OCI-LY1 (cell line): ENCODE measurements around the gene ASMTL.
"Not testable (repeated sequence)": the region's sequence is repeated elsewhere in the genome, so short reads cannot be mapped to it uniquely, and the experiment has no call there.

Experiments used
- H2AFZ ChIP-seq: fragments of 200-600 bp; sonication (generic), shearing (Covaris generic); 2 replicates; pipeline ENCODE4 v1.6.0; 2014; ENCODE audit warnings: antibody characterized with exemption, mild to moderate bottlenecking, low read length
- H3F3A ChIP-seq: fragments of 200-600 bp; sonication (generic), shearing (Covaris generic); 2 replicates; pipeline ENCODE4 v1.6.0; 2014; ENCODE audit warnings: mild to moderate bottlenecking, antibody characterized with exemption, low read length, moderate library complexity; ENCODE audit not compliant: insufficient read depth
- H3K27ac ChIP-seq: fragments of 200-600 bp; sonication (generic); 2 replicates; pipeline ENCODE4 v1.5.1; 2014; ENCODE audit warnings: low read length, mixed run types, mild to moderate bottlenecking, low read depth; ENCODE audit not compliant: poor library complexity, severe bottlenecking
- H3K27me3 ChIP-seq: fragments of 200-600 bp; sonication (generic); 2 replicates; pipeline ENCODE4 v1.6.0; 2014; ENCODE audit warnings: antibody characterized with exemption, mild to moderate bottlenecking, low read length, moderate library complexity; ENCODE audit not compliant: insufficient read depth
- H3K36me3 ChIP-seq: fragments of 200-600 bp; sonication (generic); 2 replicates; pipeline ENCODE4 v1.6.1; 2014; ENCODE audit warnings: mild to moderate bottlenecking, antibody characterized with exemption, low read length, moderate library complexity, mixed read lengths; ENCODE audit not compliant: insufficient read depth
- H3K4me1 ChIP-seq: fragments of 200-600 bp; sonication (generic); 2 replicates; pipeline ENCODE4 v1.5.1; 2014; ENCODE audit warnings: mild to moderate bottlenecking, low read length, moderate library complexity; ENCODE audit not compliant: insufficient read depth, severe bottlenecking
- H3K4me2 ChIP-seq: fragments of 200-600 bp; sonication (generic), shearing (Covaris generic); 2 replicates; pipeline ENCODE4 v1.6.1; 2014; ENCODE audit warnings: low read length
- H3K4me3 ChIP-seq: fragments of 200-600 bp; sonication (generic); 2 replicates; pipeline ENCODE4 v1.5.1; 2014; ENCODE audit warnings: low read length, low read depth, mild to moderate bottlenecking, mixed read lengths; ENCODE audit not compliant: poor library complexity, severe bottlenecking
- H3K79me2 ChIP-seq: fragments of 200-600 bp; shearing (Covaris generic); 2 replicates; pipeline ENCODE4 v1.6.1; 2016; ENCODE audit warnings: mixed run types, low read length, mixed read lengths; ENCODE audit not compliant: insufficient read depth
- H3K9ac ChIP-seq: fragments of 200-600 bp; sonication (generic), shearing (Covaris generic); 2 replicates; pipeline ENCODE4 v1.6.1; 2014; ENCODE audit warnings: mild to moderate bottlenecking, low read length, mixed read lengths
- H3K9me2 ChIP-seq: fragments of 200-600 bp; sonication (generic), shearing (Covaris generic); 2 replicates; pipeline ENCODE4 v1.6.1; 2014; ENCODE audit warnings: low read depth, mild to moderate bottlenecking, low read length, mixed read lengths
- H3K9me3 ChIP-seq: fragments of 200-600 bp; shearing (Covaris generic); 2 replicates; pipeline ENCODE4 v1.6.1; 2014; ENCODE audit warnings: low read length, mixed read lengths
- H4K20me1 ChIP-seq: fragments of 200-600 bp; sonication (generic), shearing (Covaris generic); 2 replicates; pipeline ENCODE4 v1.6.0; 2016; ENCODE audit warnings: mild to moderate bottlenecking, low read length; ENCODE audit not compliant: insufficient read depth
- EZH2 ChIP-seq: fragments of 200-600 bp; sonication (generic), shearing (Covaris generic); IDR thresholded peaks from 2 replicates; pipeline ENCODE4 v1.8.0; 2017; ENCODE audit warnings: borderline replicate concordance, mixed run types, mild to moderate bottlenecking, antibody characterized with exemption, low read length, moderate library complexity, mixed read lengths
- TF ChIP-seq, protein P1 (sequence below): fragments of 200-600 bp; sonication (generic), shearing (Covaris generic); IDR thresholded peaks from 2 replicates; pipeline ENCODE4 v1.5.1; 2017; ENCODE audit warnings: mild to moderate bottlenecking, antibody characterized with exemption, low read length, moderate library complexity, mixed read lengths

ASMTL gene

GRCh38 chrX:1407035-1407434 is 45.7 kb downstream of the ASMTL start:
- Histone ChIP-seq H2AFZ (no peak overlapping the region), H3K36me3 (peaks cover 69% of the 10 kb centered on the region), H3K9ac (no peak overlapping the region), H3K27me3 (no peaks in the 10 kb centered on the region), H3F3A (no peaks in the 10 kb centered on the region), H3K4me2 (no peak overlapping the region), H3K79me2 (no peaks in the 10 kb centered on the region), H3K27ac (no peak overlapping the region), H3K9me3 (no peaks in the 10 kb centered on the region), H3K4me1 (no peaks in the 10 kb centered on the region), H4K20me1 (no peaks in the 10 kb centered on the region), H3K4me3 (no peak overlapping the region), H3K9me2 (no peaks in the 10 kb centered on the region)
- TF ChIP-seq EZH2: no peak
- TF ChIP-seq, protein P1, sequence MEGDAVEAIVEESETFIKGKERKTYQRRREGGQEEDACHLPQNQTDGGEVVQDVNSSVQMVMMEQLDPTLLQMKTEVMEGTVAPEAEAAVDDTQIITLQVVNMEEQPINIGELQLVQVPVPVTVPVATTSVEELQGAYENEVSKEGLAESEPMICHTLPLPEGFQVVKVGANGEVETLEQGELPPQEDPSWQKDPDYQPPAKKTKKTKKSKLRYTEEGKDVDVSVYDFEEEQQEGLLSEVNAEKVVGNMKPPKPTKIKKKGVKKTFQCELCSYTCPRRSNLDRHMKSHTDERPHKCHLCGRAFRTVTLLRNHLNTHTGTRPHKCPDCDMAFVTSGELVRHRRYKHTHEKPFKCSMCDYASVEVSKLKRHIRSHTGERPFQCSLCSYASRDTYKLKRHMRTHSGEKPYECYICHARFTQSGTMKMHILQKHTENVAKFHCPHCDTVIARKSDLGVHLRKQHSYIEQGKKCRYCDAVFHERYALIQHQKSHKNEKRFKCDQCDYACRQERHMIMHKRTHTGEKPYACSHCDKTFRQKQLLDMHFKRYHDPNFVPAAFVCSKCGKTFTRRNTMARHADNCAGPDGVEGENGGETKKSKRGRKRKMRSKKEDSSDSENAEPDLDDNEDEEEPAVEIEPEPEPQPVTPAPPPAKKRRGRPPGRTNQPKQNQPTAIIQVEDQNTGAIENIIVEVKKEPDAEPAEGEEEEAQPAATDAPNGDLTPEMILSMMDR: no peak

DNA sequence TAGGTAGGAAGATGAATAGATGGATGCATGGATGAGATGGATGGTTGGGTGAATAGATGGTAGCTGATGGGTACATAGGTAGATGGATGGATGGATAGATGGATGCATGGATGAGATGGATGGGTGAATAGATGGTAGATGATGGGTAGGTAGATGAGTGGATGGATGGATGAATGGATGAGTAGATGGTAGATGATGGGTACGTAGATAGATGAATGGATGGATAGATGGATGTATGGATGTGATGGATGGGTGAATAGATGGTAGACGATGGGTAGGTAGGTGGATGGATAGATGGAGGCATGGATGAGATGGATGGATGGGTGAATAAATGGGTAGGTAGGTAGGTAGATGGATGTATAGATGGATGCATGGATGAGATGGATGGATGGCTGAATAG is 46.9 kb downstream of the ASMTL start:
- H3K27me3 ChIP-seq, H3K9me2 ChIP-seq, H3K79me2 ChIP-seq, H3K4me3 ChIP-seq, H3F3A ChIP-seq, H3K4me2 ChIP-seq, H3K4me1 ChIP-seq, H3K9ac ChIP-seq, H4K20me1 ChIP-seq, H3K27ac ChIP-seq, H3K9me3 ChIP-seq, H2AFZ ChIP-seq: not testable (repeated sequence)
- H3K36me3 ChIP-seq: peaks cover 71% of the 10 kb centered on the region

GRCh38 chrX:1403867-1404266 is 48.8 kb downstream of the ASMTL start:
- H3K79me2 ChIP-seq, H3K27me3 ChIP-seq, H3K4me3 ChIP-seq, H3K4me1 ChIP-seq, H2AFZ ChIP-seq, H3F3A ChIP-seq, H4K20me1 ChIP-seq, H3K27ac ChIP-seq, H3K9ac ChIP-seq, H3K9me3 ChIP-seq, H3K4me2 ChIP-seq, H3K9me2 ChIP-seq: not testable (repeated sequence)
- H3K36me3 ChIP-seq: peaks cover 88% of the 10 kb centered on the region

GRCh38 chrX:1403228-1403627 is 49.5 kb downstream of the ASMTL start:
- Histone ChIP-seq H3K27ac (no peak overlapping the region), H3K4me2 (no peak overlapping the region), H3K9me3 (no peaks in the 10 kb centered on the region), H3K79me2 (no peaks in the 10 kb centered on the region), H3K4me3 (no peak overlapping the region), H3K4me1 (no peaks in the 10 kb centered on the region), H2AFZ (no peak overlapping the region), H4K20me1 (no peaks in the 10 kb centered on the region), H3K9ac (no peak overlapping the region), H3F3A (no peaks in the 10 kb centered on the region), H3K9me2 (no peaks in the 10 kb centered on the region), H3K27me3 (no peaks in the 10 kb centered on the region), H3K36me3 (peaks cover 95% of the 10 kb centered on the region)
- TF ChIP-seq, protein P1: no peak
- no peak for TF ChIP-seq EZH2
